WTC11 (cell line): ENCODE results near the gene CCR8.

Experiments
- HMGA2 ChIP-seq: fragments of 250-450 bp; sonication (Bioruptor Pico); IDR thresholded peaks from 2 replicates; pipeline ENCODE4 v1.4.0; 2021; ENCODE audit warnings: mild to moderate bottlenecking, moderate library complexity
- TF ChIP-seq, protein P1 (sequence below): sonication (generic); formaldehyde crosslinking; IDR thresholded peaks from 2 replicates; pipeline ENCODE4 v1.8.0; 2022; ENCODE audit warnings: mild to moderate bottlenecking, missing genetic modification reagents
- TF ChIP-seq, protein P2 (sequence below): fragments of 200-600 bp; IDR thresholded peaks from 2 replicates; pipeline ENCODE4 v1.8.0; 2022; ENCODE audit warnings: antibody characterized with exemption
- TF ChIP-seq, protein P3 (sequence below): sonication (generic); formaldehyde crosslinking; IDR thresholded peaks from 2 replicates; pipeline ENCODE4 v1.8.1; 2022; ENCODE audit warnings: low read depth, missing genetic modification reagents, borderline replicate concordance
- TF ChIP-seq, protein P4 (sequence below): sonication (generic); formaldehyde crosslinking; IDR thresholded peaks from 2 replicates; pipeline ENCODE4 v1.8.1; 2023; ENCODE audit warnings: mild to moderate bottlenecking, missing genetic modification reagents, moderate library complexity

DNA sequence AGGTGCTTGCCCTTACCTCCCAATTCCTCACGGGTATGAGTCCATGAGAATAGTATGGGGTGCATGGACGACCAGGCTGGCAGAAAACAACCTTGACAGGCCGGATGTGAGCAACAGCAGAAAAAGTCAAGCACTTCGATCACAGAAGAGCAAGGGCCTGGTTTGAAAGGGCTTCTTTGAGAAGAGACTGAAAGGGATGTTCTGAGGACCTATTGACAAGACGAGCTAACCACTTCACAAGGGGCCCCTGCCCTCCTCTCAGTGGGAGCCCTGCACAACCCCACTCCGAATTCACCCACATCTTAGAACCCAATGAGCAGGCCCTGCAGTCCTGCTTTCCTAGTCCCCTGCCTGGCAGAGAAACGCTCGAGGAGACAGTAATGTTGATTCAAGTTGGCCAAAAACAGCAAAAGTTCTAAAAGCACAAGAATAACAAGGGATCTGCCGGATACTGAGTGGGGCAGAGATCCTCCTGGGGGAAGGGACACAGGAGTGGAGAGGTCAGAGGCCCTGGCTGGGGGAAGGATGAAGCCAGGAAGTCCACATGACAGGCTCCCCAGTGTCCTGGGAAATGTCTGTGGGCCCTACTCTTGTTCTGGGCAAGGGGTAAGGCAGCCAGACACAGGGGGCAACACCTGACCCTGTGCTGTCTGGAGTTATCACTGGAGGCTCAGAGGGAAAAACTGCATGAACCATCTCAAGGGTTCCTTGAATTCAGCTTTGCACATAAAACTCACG is 34.9 kb upstream of the CCR8 start:
- TF ChIP-seq, protein P1, sequence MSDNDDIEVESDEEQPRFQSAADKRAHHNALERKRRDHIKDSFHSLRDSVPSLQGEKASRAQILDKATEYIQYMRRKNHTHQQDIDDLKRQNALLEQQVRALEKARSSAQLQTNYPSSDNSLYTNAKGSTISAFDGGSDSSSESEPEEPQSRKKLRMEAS (CRISPR knock-in tag) = no peak
- TF ChIP-seq, protein P2, sequence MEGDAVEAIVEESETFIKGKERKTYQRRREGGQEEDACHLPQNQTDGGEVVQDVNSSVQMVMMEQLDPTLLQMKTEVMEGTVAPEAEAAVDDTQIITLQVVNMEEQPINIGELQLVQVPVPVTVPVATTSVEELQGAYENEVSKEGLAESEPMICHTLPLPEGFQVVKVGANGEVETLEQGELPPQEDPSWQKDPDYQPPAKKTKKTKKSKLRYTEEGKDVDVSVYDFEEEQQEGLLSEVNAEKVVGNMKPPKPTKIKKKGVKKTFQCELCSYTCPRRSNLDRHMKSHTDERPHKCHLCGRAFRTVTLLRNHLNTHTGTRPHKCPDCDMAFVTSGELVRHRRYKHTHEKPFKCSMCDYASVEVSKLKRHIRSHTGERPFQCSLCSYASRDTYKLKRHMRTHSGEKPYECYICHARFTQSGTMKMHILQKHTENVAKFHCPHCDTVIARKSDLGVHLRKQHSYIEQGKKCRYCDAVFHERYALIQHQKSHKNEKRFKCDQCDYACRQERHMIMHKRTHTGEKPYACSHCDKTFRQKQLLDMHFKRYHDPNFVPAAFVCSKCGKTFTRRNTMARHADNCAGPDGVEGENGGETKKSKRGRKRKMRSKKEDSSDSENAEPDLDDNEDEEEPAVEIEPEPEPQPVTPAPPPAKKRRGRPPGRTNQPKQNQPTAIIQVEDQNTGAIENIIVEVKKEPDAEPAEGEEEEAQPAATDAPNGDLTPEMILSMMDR = no peak
- TF ChIP-seq HMGA2 (CRISPR knock-in tag) = no peak
- TF ChIP-seq, protein P3, sequence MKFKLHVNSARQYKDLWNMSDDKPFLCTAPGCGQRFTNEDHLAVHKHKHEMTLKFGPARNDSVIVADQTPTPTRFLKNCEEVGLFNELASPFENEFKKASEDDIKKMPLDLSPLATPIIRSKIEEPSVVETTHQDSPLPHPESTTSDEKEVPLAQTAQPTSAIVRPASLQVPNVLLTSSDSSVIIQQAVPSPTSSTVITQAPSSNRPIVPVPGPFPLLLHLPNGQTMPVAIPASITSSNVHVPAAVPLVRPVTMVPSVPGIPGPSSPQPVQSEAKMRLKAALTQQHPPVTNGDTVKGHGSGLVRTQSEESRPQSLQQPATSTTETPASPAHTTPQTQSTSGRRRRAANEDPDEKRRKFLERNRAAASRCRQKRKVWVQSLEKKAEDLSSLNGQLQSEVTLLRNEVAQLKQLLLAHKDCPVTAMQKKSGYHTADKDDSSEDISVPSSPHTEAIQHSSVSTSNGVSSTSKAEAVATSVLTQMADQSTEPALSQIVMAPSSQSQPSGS (CRISPR knock-in tag) = no peak
- TF ChIP-seq, protein P4, sequence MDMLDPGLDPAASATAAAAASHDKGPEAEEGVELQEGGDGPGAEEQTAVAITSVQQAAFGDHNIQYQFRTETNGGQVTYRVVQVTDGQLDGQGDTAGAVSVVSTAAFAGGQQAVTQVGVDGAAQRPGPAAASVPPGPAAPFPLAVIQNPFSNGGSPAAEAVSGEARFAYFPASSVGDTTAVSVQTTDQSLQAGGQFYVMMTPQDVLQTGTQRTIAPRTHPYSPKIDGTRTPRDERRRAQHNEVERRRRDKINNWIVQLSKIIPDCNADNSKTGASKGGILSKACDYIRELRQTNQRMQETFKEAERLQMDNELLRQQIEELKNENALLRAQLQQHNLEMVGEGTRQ = no peak
